HG03103 (cell line): ENCODE results near the gene SHISAL2B.
"Not testable (repeated sequence)": the region's sequence is repeated elsewhere in the genome, so short reads cannot be mapped to it uniquely, and the experiment has no call there.

Experiments used
- ATAC-seq: cut with Tn5 transposase; IDR thresholded peaks from one replicate; pipeline ENCODE4 v1.9.1; 2021; ENCODE audit warnings: low read depth; ENCODE audit not compliant: unreplicated experiment

The SHISAL2B gene

GRCh38 chr5:64690417-64691151 is at the start of gene SHISAL2B:
Gene SHISAL2B, plus strand, starts transcription at chr5:64690503. Its CDS starts 121 bp downstream, at chr5:64690624.
- no peak for ATAC-seq

GRCh38 chr5:64644831-64645230 is 45.5 kb upstream of the SHISAL2B start:
- ATAC-seq: no peak

- no peak for ATAC-seq
These were observed 44.1 kb upstream of the SHISAL2B start for GRCh38 chr5:64646169-64646568.

- no peak for ATAC-seq
These were observed 40.8 kb upstream of the SHISAL2B start for GRCh38 chr5:64649512-64649911.

- ATAC-seq: no peak
These were observed 36.3 kb upstream of the SHISAL2B start for GRCh38 chr5:64653766-64654560.

GRCh38 chr5:64654561-64654938 is 35.8 kb upstream of the SHISAL2B start:
- no peak for ATAC-seq

- no peak for ATAC-seq
These were observed 34.7 kb upstream of the SHISAL2B start for GRCh38 chr5:64655596-64655995.

- ATAC-seq: no peak
These were observed 31.0 kb upstream of the SHISAL2B start for GRCh38 chr5:64659289-64659688.

- not testable (repeated sequence) for ATAC-seq
These were observed 27.1 kb upstream of the SHISAL2B start for GRCh38 chr5:64663181-64663580.

GRCh38 chr5:64665243-64665642 is 25.1 kb upstream of the SHISAL2B start:
- no peak for ATAC-seq

- ATAC-seq: no peak
These were observed 24.2 kb upstream of the SHISAL2B start for GRCh38 chr5:64666078-64666477.

GRCh38 chr5:64667068-64667467 is 23.2 kb upstream of the SHISAL2B start:
- no peak for ATAC-seq

- ATAC-seq: no peak
These were observed 20.0 kb upstream of the SHISAL2B start for GRCh38 chr5:64670277-64670676.

GRCh38 chr5:64671678-64672077 is 18.6 kb upstream of the SHISAL2B start:
- ATAC-seq: no peak

GRCh38 chr5:64678374-64678773 is 11.9 kb upstream of the SHISAL2B start:
- no peak for ATAC-seq

GRCh38 chr5:64680289-64680688 is 10.0 kb upstream of the SHISAL2B start:
- no peak for ATAC-seq

- no peak for ATAC-seq
These were observed 7.7 kb upstream of the SHISAL2B start for GRCh38 chr5:64682608-64683007.

GRCh38 chr5:64685866-64686265 is 4.4 kb upstream of the SHISAL2B start:
- ATAC-seq: no peak

GRCh38 chr5:64688391-64688790 is 1.9 kb upstream of the SHISAL2B start:
- ATAC-seq: no peak

GRCh38 chr5:64688965-64689364 is 1.3 kb upstream of the SHISAL2B start:
- ATAC-seq: no peak

- no peak for ATAC-seq
These were observed 243 bp upstream of the SHISAL2B start for GRCh38 chr5:64690104-64690416.

- ATAC-seq: no peak
These were observed 988 bp downstream of the SHISAL2B start for GRCh38 chr5:64691291-64691690.
